ENCODE measurements around the gene IFNA6. TPM values are rescaled to one million over a fixed set of nuclear protein-coding genes. Genes with fewer than 3 reads are reported as not detected.
A peak's percentile ranks its signal among the peaks of the same experiment; 100 is the strongest.

The IFNA6 gene
- total RNA-seq, 2 donors from 2014 or later = not detected

DNA sequence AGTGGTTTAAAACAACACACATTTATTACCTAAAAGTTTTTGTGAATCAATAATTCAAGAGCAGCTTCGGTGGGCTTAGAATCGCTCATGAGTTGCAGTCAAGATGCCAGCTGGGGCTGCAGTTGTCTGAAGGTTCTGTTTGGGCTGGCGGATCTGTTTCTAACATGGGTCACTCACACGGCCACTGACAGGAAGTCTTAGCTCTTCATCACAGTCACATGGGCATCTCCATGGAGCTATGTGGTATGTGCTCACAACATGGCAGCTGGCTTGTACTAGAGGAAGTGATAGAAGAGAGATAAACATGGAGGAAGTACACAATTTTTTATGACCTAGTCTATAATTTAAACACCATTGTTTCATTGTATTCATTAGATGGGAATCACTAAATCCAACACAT is 26.6 kb downstream of the IFNA6 start:
- ATAC-seq (ENCODE audit: insufficient number of reproducible peaks, low FRiP score, low read depth) = no peak
- peaks cover 18% of the 10 kb centered on the region for H3K36me3 ChIP-seq
- H3K27me3 ChIP-seq (replicated peaks; ENCODE audit: insufficient read depth) = no peaks in the 10 kb centered on the region
- H3K4me3 ChIP-seq = no peak overlapping the region
- DNase-seq (ENCODE audit: low spot score) = no peak
- peaks cover 12 to 22% of the 10 kb centered on the region in 2 donors for H3K4me1 ChIP-seq (ENCODE audit: control insufficient read depth in 1 of 2, low read depth in 2 of 2)
- no peak overlapping the region for H3K27ac ChIP-seq
- no peaks in the 10 kb centered on the region for H3K9me3 ChIP-seq
- no peak for TF ChIP-seq CTCF (IDR thresholded peaks at IDR 0.05)

GRCh38 chr9:21322911-21323461 is 27.7 kb downstream of the IFNA6 start:
- Histone ChIP-seq H3K36me3 (peaks cover 18% of the 10 kb centered on the region), H3K27ac (no peak overlapping the region), H3K4me1 (ENCODE audit: control insufficient read depth in 1 of 2, low read depth in 2 of 2) (peaks cover 2 to 13% of the 10 kb centered on the region in 2 donors), H3K27me3 (replicated peaks; ENCODE audit: insufficient read depth) (no peaks in the 10 kb centered on the region), H3K4me3 (no peak overlapping the region), H3K9me3 (no peaks in the 10 kb centered on the region)
- TF ChIP-seq CTCF (IDR thresholded peaks at IDR 0.05) = no peak
- DNase-seq (ENCODE audit: low spot score) = no peak
- no peak for ATAC-seq (ENCODE audit: insufficient number of reproducible peaks, low FRiP score, low read depth)

- Histone ChIP-seq H3K27me3 (replicated peaks; ENCODE audit: insufficient read depth) (no peaks in the 10 kb centered on the region), H3K4me3 (no peak overlapping the region), H3K36me3 (peaks cover 18% of the 10 kb centered on the region), H3K4me1 (ENCODE audit: control insufficient read depth in 1 of 2, low read depth in 2 of 2) (peaks cover 0 to 8% of the 10 kb centered on the region in 2 donors), H3K27ac (no peak overlapping the region), H3K9me3 (no peaks in the 10 kb centered on the region)
- ATAC-seq (ENCODE audit: insufficient number of reproducible peaks, low FRiP score, low read depth) = no peak
- no peak for DNase-seq (ENCODE audit: low spot score)
- no peak for TF ChIP-seq CTCF (IDR thresholded peaks at IDR 0.05)
These were observed 30.2 kb downstream of the IFNA6 start for GRCh38 chr9:21320465-21320864.

- no peak overlapping the region for H3K4me3 ChIP-seq
- DNase-seq (ENCODE audit: low spot score) = no peak
- H3K27me3 ChIP-seq (replicated peaks; ENCODE audit: insufficient read depth) = no peaks in the 10 kb centered on the region
These were observed 32.4 kb downstream of the IFNA6 start for GRCh38 chr9:21317956-21318923.

More at GRCh38 chr9:21317956-21318923, 32.4 kb downstream of the IFNA6 start:
- Histone ChIP-seq H3K27ac (no peak overlapping the region), H3K9me3 (no peaks in the 10 kb centered on the region), H3K4me1 (ENCODE audit: control insufficient read depth in 1 of 2, low read depth in 2 of 2) (peaks cover 0 to 8% of the 10 kb centered on the region in 2 donors), H3K36me3 (peaks cover 5% of the 10 kb centered on the region)
- TF ChIP-seq CTCF (IDR thresholded peaks at IDR 0.05) = peak; percentile 52
- no peak for ATAC-seq (ENCODE audit: insufficient number of reproducible peaks, low FRiP score, low read depth)
